Measurements from ENCODE around the gene PRR16.

The PRR16 gene

GRCh38 chr5:120576588-120576987 is 112.5 kb downstream of the PRR16 start:
- DNase-seq (ENCODE audit: low spot score) = no peak

- no peak for DNase-seq (ENCODE audit: low spot score)
Observed at GRCh38 chr5:120582635-120583034, 118.5 kb downstream of the PRR16 start.

GRCh38 chr5:120586646-120587045 is 122.5 kb downstream of the PRR16 start:
- DNase-seq (ENCODE audit: low spot score) = no peak

- no peak for DNase-seq (ENCODE audit: low spot score)
Observed at GRCh38 chr5:120591911-120592310, 127.8 kb downstream of the PRR16 start.

GRCh38 chr5:120599576-120599975 is 135.5 kb downstream of the PRR16 start:
- no peak for DNase-seq (ENCODE audit: low spot score)

GRCh38 chr5:120600639-120601038 is 136.5 kb downstream of the PRR16 start:
- DNase-seq (ENCODE audit: low spot score) = no peak

- no peak for DNase-seq (ENCODE audit: low spot score)
Observed at GRCh38 chr5:120602033-120602432, 137.9 kb downstream of the PRR16 start.

GRCh38 chr5:120604884-120605283 is 140.8 kb downstream of the PRR16 start:
- no peak for DNase-seq (ENCODE audit: low spot score)

GRCh38 chr5:120605325-120606079 is 141.4 kb downstream of the PRR16 start:
- DNase-seq (ENCODE audit: low spot score) = no peak

GRCh38 chr5:120609570-120609969 is 145.5 kb downstream of the PRR16 start:
- no peak for DNase-seq (ENCODE audit: low spot score)

GRCh38 chr5:120610145-120610544 is 146.0 kb downstream of the PRR16 start:
- DNase-seq (ENCODE audit: low spot score) = no peak

- DNase-seq (ENCODE audit: low spot score) = no peak
Observed at GRCh38 chr5:120613729-120614128, 149.6 kb downstream of the PRR16 start.

- no peak for DNase-seq (ENCODE audit: low spot score)
Observed at GRCh38 chr5:120614531-120615180, 150.6 kb downstream of the PRR16 start.

GRCh38 chr5:120615967-120616645 is 152.0 kb downstream of the PRR16 start:
- DNase-seq (ENCODE audit: low spot score) = no peak

- DNase-seq (ENCODE audit: low spot score) = no peak
Observed at GRCh38 chr5:120621339-120621738, 157.2 kb downstream of the PRR16 start.

- DNase-seq (ENCODE audit: low spot score) = no peak
Observed at GRCh38 chr5:120624021-120624563, 160.0 kb downstream of the PRR16 start.

GRCh38 chr5:120628156-120628555 is 164.1 kb downstream of the PRR16 start:
- DNase-seq (ENCODE audit: low spot score) = no peak

GRCh38 chr5:120630550-120630949 is 166.4 kb downstream of the PRR16 start:
- DNase-seq (ENCODE audit: low spot score) = no peak

- no peak for DNase-seq (ENCODE audit: low spot score)
Observed at GRCh38 chr5:120631611-120632010, 167.5 kb downstream of the PRR16 start.

- DNase-seq (ENCODE audit: low spot score) = no peak
Observed at GRCh38 chr5:120632430-120632829, 168.3 kb downstream of the PRR16 start.

GRCh38 chr5:120638449-120638848 is 174.3 kb downstream of the PRR16 start:
- no peak for DNase-seq (ENCODE audit: low spot score)

GRCh38 chr5:120640778-120641177 is 176.7 kb downstream of the PRR16 start:
- DNase-seq (ENCODE audit: low spot score) = no peak

- no peak for DNase-seq (ENCODE audit: low spot score)
Observed at GRCh38 chr5:120644516-120644915, 180.4 kb downstream of the PRR16 start.
